Right forelimb (tissue), 1 donor: ENCODE data around the gene OR6C2.
"Not testable (repeated sequence)": the region's sequence is repeated elsewhere in the genome, so short reads cannot be mapped to it uniquely, and the experiment has no call there.

Experiments used
- DNase-seq: peaks from one replicate; pipeline ENCODE4 v3.0.0-alpha.2; 2018

Gene OR6C2

DNA sequence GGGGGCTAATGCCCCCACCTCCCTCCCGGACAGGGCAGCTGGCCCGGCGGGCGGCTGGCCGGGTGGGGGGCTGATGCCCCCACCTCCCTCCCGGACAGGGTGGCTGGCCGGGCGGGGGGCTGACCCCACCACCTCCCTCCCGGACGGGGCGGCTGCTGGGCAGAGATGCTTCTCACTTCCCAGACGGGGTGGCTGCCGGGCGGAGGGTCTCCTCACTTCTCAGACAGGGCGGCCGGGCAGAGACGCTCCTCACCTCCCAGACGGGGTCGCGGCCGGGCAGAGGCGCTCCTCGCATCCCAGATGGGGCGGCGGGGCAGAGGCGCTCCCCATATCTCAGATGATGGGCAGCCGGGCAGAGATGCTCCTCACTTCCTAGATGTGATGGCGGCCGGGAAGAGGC lies 35.3 kb downstream of the OR6C2 start:
- DNase-seq = not testable (repeated sequence)

DNA sequence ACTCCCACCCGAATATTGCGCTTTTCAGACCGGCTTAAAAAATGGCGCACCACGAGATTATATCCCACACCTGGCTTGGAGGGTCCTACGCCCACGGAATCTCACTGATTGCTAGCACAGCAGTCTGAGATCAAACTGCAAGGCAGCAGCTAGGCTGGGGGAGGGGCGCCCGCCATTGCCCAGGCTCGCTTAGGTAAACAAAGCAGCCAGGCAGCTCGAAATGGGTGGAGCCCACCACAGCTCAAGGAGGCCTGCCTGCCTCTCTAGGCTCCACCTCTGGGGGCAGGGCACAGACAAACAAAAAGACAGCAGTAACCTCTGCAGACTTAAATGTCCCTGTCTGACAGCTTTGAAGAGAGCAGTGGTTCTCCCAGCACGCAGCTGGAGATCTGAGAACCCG lies 40.4 kb downstream of the OR6C2 start:
- not testable (repeated sequence) for DNase-seq

GRCh38 chr12:55492078-55492477 lies 48.2 kb downstream of the OR6C2 start, which contains the start of gene OR6C68:
Gene OR6C68 (plus strand): TSS chr12:55492378. CDS start chr12:55492378, 0 bp downstream.
- no peak for DNase-seq

DNA sequence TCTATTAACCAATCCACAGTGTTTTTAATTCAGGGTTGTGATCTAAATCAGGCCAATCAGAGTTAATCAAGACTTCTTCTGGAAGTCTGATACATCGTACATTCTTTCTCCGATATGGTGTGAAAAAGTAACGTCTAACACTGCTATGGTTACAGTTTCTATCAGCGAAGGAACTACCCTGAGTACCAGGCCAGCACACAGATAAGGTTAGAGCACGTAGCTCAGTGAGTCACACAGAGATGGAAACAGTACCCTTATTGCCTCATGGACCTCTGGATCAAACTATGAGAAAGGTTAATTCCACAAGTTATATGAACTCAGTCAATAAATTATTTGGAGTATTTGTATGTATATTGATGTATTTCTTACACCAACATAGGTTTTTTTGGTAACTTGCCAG lies 51.6 kb downstream of the OR6C2 start:
- no peak for DNase-seq

- no peak for DNase-seq
Observed at GRCh38 chr12:55499231-55499630, 55.4 kb downstream of the OR6C2 start.

- DNase-seq = no peak
Observed at GRCh38 chr12:55499810-55500252, 56.0 kb downstream of the OR6C2 start.

- DNase-seq = no peak
Observed at GRCh38 chr12:55501601-55502000, 57.7 kb downstream of the OR6C2 start.
